ENCODE data around the gene CDH23.

- no peak for TF ChIP-seq CTCF (IDR thresholded peaks at IDR 0.05)
- TF ChIP-seq POLR2A (IDR thresholded peaks at IDR 0.05) = no peak
- no peak for TF ChIP-seq EP300 (IDR thresholded peaks at IDR 0.05)
Measured at GRCh38 chr10:71531485-71532446, 135.0 kb downstream of the CDH23 start.
